Endothelial cell of umbilical vein (primary cell): ENCODE results near the gene GNAZ. TPM values are rescaled to one million over a fixed set of nuclear protein-coding genes. Genes with fewer than 3 reads are reported as not detected.

ENCODE experiments used
- BruUV-seq: library from RNA; stranded (reverse); fragments of 400-500 nt; replicated peaks from 2 replicates; lab custom pipeline; 2021; lab: Mats Ljungman, UMichigan
- CTCF ChIA-PET: fragments of 300-600, 350-600 bp; sonication (Branson Sonifier 250); formaldehyde crosslinking; loops from one replicate; lab custom pipeline; 2021; ENCODE audit warnings: antibody characterized with exemption, inconsistent platforms; lab: Charles Lee
- POLR2A ChIA-PET: fragments of 300-600, 350-600 bp; sonication (Branson Sonifier 250); formaldehyde crosslinking; loops from one replicate; lab custom pipeline; 2021; ENCODE audit warnings: antibody characterized with exemption, inconsistent platforms; lab: Charles Lee
- DNase-seq: peaks from one replicate; pipeline ENCODE4 v3.0.0-alpha.2; 2011; ENCODE audit warnings: low read depth, low spot score
- FAIRE-seq: peaks from 2 replicates; lab custom pipeline; 2011; peaks lifted over from hg19 to GRCh38; lab: Jason Lieb, UNC
- H2AFZ ChIP-seq: 2 replicates; pipeline ENCODE4 v1.6.0; 2012; ENCODE audit warnings: low read depth, low read length, control low read depth, inconsistent platforms
- H3K27ac ChIP-seq: 2 replicates; pipeline ENCODE4 v1.5.1; 2011; ENCODE audit warnings: low read depth, mild to moderate bottlenecking, control low read depth, low read length, moderate library complexity; ENCODE audit not compliant: insufficient read depth
- H3K27me3 ChIP-seq, 2 experiments: 2 replicates each; pipeline versions ENCODE4 v1.6.0 to v1.6.1; 2011; ENCODE audit warnings: low read length in 2 of 2, mixed read lengths in 1 of 2; ENCODE audit not compliant: control insufficient read depth in 2 of 2, insufficient read depth in 2 of 2
- H3K36me3 ChIP-seq, 2 experiments: 2 replicates in 1 of 2; 3 replicates in 1 of 2; pipeline ENCODE4 v1.5.1; 2011; ENCODE audit warnings: low read length in 2 of 2, mild to moderate bottlenecking in 1 of 2, moderate library complexity in 1 of 2; ENCODE audit not compliant: control insufficient read depth in 2 of 2, insufficient read depth in 2 of 2; ENCODE audit errors: extremely low read depth in 1 of 2
- H3K4me1 ChIP-seq: 3 replicates; pipeline ENCODE4 v1.5.1; 2011; ENCODE audit warnings: mild to moderate bottlenecking, low read length; ENCODE audit not compliant: control insufficient read depth, insufficient read depth; ENCODE audit errors: extremely low read depth
- H3K4me2 ChIP-seq: 2 replicates; pipeline ENCODE4 v1.6.1; 2011; ENCODE audit warnings: low read length, control low read depth, mixed read lengths; ENCODE audit not compliant: insufficient read depth
- H3K4me3 ChIP-seq, 3 experiments: fragments of 200-600 bp in 1 of 3; sonication (generic), shearing (Covaris generic) in 1 of 3; replicated peaks in 1 of 3; 2 replicates each; pipeline ENCODE4 v1.5.1; 2011 to 2016; ENCODE audit warnings: control low read depth in 3 of 3, low read length in 3 of 3, mild to moderate bottlenecking in 2 of 3, inconsistent platforms in 1 of 3, low read depth in 1 of 3, moderate library complexity in 1 of 3; ENCODE audit not compliant: insufficient read depth in 1 of 3
- H3K79me2 ChIP-seq: 2 replicates; pipeline ENCODE4 v1.6.0; 2012; ENCODE audit warnings: low read length, inconsistent platforms; ENCODE audit not compliant: control insufficient read depth, insufficient read depth
- H3K9ac ChIP-seq: replicated peaks from 2 replicates; pipeline ENCODE3; 2011; ENCODE audit warnings: low read length, control low read depth; ENCODE audit not compliant: insufficient read depth; ENCODE audit errors: extremely low read depth
- H3K9me1 ChIP-seq: replicated peaks from 3 replicates; pipeline ENCODE4 v1.6.0; 2011; ENCODE audit warnings: mild to moderate bottlenecking, low read length; ENCODE audit not compliant: control insufficient read depth, insufficient read depth; ENCODE audit errors: extremely low read depth
- H3K9me3 ChIP-seq: replicated peaks from 2 replicates; pipeline ENCODE4 v1.5.1; 2012; ENCODE audit warnings: low read length, inconsistent platforms; ENCODE audit not compliant: control insufficient read depth, insufficient read depth
- H4K20me1 ChIP-seq: replicated peaks from 2 replicates; pipeline ENCODE3; 2011; ENCODE audit warnings: mild to moderate bottlenecking, low read length; ENCODE audit not compliant: control insufficient read depth, insufficient read depth; ENCODE audit errors: extremely low read depth
- CTCF ChIP-seq, 2 donors: IDR thresholded peaks; 1 replicate in 1 of 2; 2 replicates in 1 of 2; pipeline ENCODE4 v1.5.1; 2011; ENCODE audit warnings: low read length in 2 of 2, mild to moderate bottlenecking in 2 of 2, moderate library complexity in 2 of 2, control low read depth in 1 of 2, inconsistent platforms in 1 of 2, low read depth in 1 of 2; ENCODE audit not compliant: insufficient read depth in 1 of 2; ENCODE audit errors: extremely low read depth in 1 of 2
- EZH2 ChIP-seq: IDR thresholded peaks from 2 replicates; pipeline ENCODE4 v1.6.1; 2012; ENCODE audit warnings: borderline replicate concordance, low read depth, mild to moderate bottlenecking, moderate library complexity, low read length, inconsistent platforms; ENCODE audit not compliant: severe bottlenecking
- FOS ChIP-seq: IDR thresholded peaks from 2 replicates; pipeline ENCODE4 v1.6.1; 2011; ENCODE audit warnings: mild to moderate bottlenecking, low read length, moderate library complexity, borderline replicate concordance; ENCODE audit not compliant: insufficient read depth
- GATA2 ChIP-seq: IDR thresholded peaks from 2 replicates; pipeline ENCODE4 v1.7.0; 2011; ENCODE audit warnings: low read depth, mild to moderate bottlenecking, moderate library complexity, mixed read lengths, low read length; ENCODE audit not compliant: insufficient read length, insufficient read depth
- JUN ChIP-seq: IDR thresholded peaks from 2 replicates; pipeline ENCODE4 v1.6.1; 2011; ENCODE audit warnings: borderline replicate concordance, low read depth; ENCODE audit not compliant: insufficient read length, insufficient read depth
- MAX ChIP-seq: IDR thresholded peaks from 2 replicates; pipeline ENCODE4 v1.6.1; 2011; ENCODE audit not compliant: insufficient read depth, insufficient read length
- MYC ChIP-seq: IDR thresholded peaks from one replicate; pipeline ENCODE4 v1.6.1; 2011; ENCODE audit warnings: mild to moderate bottlenecking, low read depth, low read length
- POLR2A ChIP-seq: IDR thresholded peaks from 2 replicates; pipeline ENCODE4 v1.6.1; 2012; ENCODE audit warnings: low read depth, mild to moderate bottlenecking, control low read depth, low read length
- POLR2AphosphoS5 ChIP-seq: IDR thresholded peaks from 2 replicates; pipeline ENCODE4 v1.6.1; 2012; ENCODE audit warnings: low read depth, mild to moderate bottlenecking, control low read depth, low read length, moderate library complexity; ENCODE audit not compliant: insufficient read depth
- dilution Hi-C: fragments of 300-500 bp; cut with MboI; formaldehyde crosslinking; loops from one replicate; pipeline ENCODE4 v1.15.0; 2019; ENCODE audit warnings: low sequenced_read_pairs; ENCODE audit not compliant: extremely low pct_ligation_motif_present
- intact Hi-C: fragments of 100-400 bp; cut with micrococcal nuclease; formaldehyde crosslinking; loops from one replicate; pipeline ENCODE4 v1.10.0; 2022
- polyA plus RNA-seq, 4 experiments: library from polyadenylated mRNA; depleted of rRNA in 3 of 4; stranded (reverse) in 3 of 4; unstranded in 1 of 4; fragments of >200 nt; gene quantifications; 2 replicates each; pipeline versions ENCODE4 v1.2.1 to v1.2.3, GENCODE V29; 2011 to 2012; ENCODE audit warnings: missing spikeins in 1 of 4
- total RNA-seq: library from RNA; stranded (reverse); gene quantifications from 2 replicates; pipeline ENCODE4 v1.2.3, GENCODE V29; 2021

GNAZ gene
- total and polyA plus RNA-seq, 2 donors (not counting 3 experiments of a cell fraction or from before 2014, with no cell fraction given), result 0.44 to 0.86 TPM

- BruUV-seq, result no TSS peak
- intact Hi-C loops, result no loop called here
- H3K27me3 ChIP-seq, result no peaks in the 10 kb centered on the region
- H3K9me3 ChIP-seq, result no peaks in the 10 kb centered on the region
- FAIRE-seq, result no peak
- TF ChIP-seq POLR2A (no peak), MYC (no peak), EZH2 (no peak), CTCF (IDR thresholded peaks at IDR 0.05; ENCODE audit: extremely low read depth in 1 of 2, insufficient read depth in 1 of 2, low read depth in 1 of 2, low read length in 2 of 2) (no peak), GATA2 (no peak), POLR2AphosphoS5 (no peak), JUN (no peak), FOS (no peak), MAX (no peak)
- no peak overlapping the region for H3K4me2 ChIP-seq
- no peaks in the 10 kb centered on the region for H3K9me1 ChIP-seq
- H2AFZ ChIP-seq, result no peak overlapping the region
- H3K4me1 ChIP-seq, result no peaks in the 10 kb centered on the region
- no peak for DNase-seq
- no peak overlapping the region for H3K4me3 ChIP-seq
- no peak overlapping the region for H3K27ac ChIP-seq
- no peaks in the 10 kb centered on the region for H4K20me1 ChIP-seq
- H3K36me3 ChIP-seq, result no peaks in the 10 kb centered on the region
- ChIA-PET POLR2A (no interaction called here), CTCF (no interaction called here)
- H3K79me2 ChIP-seq, result no peaks in the 10 kb centered on the region
- dilution Hi-C loops, result no loop called here
- H3K9ac ChIP-seq, result no peak overlapping the region
Observed at GRCh38 chr22:23089633-23090456, 19.5 kb downstream of the GNAZ start.
